Cardiac septum (tissue), 1 donor: ENCODE data around the gene NKD2. TPM values are rescaled to one million over a fixed set of nuclear protein-coding genes. Genes with fewer than 3 reads are reported as not detected.

Experiments used
- DNase-seq: peaks from one replicate; pipeline ENCODE4 v3.0.0-alpha.2; 2020; ENCODE audit warnings: low spot score
- intact Hi-C: fragments of 100-400 bp; cut with DNase I; formaldehyde crosslinking; loops from one replicate; pipeline ENCODE4 v1.14.0; 2022
- total RNA-seq: library from RNA; stranded (reverse); fragmentation: NEBNext Ultra II Directional; extraction: Animal tissue kit (Norgen Biotek cat#: 25700); gene quantifications from one replicate; pipeline ENCODE4 v1.2.1, GENCODE V29; 2021
- donor health status: DM: no; HTN: no; CAD: no.

Gene NKD2
- total RNA-seq, 1 donor from 2014 or later: 3.6 TPM

GRCh38 chr5:1009359-1010180 is 968 bp downstream of the NKD2 start:
- DNase-seq: peak; percentile 72
- intact Hi-C loops: loop anchor here (5.0 to 10.0 kb wide), 2 partner anchors 85 to 158 kb away; no protein-coding TSS in a partner anchor

GRCh38 chr5:1010181-1010510 is 1.5 kb downstream of the NKD2 start:
- intact Hi-C loops: loop anchor here (10.0 kb wide), 1 partner anchor 85 kb away; no protein-coding TSS in a partner anchor
- DNase-seq: peak; percentile 71

GRCh38 chr5:1010641-1011046 is 2.0 kb downstream of the NKD2 start:
- intact Hi-C loops: loop anchor here (10.0 kb wide), 1 partner anchor 86 kb away; no protein-coding TSS in a partner anchor
- peak; percentile 71 for DNase-seq

- DNase-seq: peak; percentile 66
- intact Hi-C loops: loop anchor here (10.0 kb wide), 1 partner anchor 86 kb away; no protein-coding TSS in a partner anchor
Observed at GRCh38 chr5:1011226-1011631, 2.6 kb downstream of the NKD2 start.

GRCh38 chr5:1011741-1012312 is 3.2 kb downstream of the NKD2 start:
- intact Hi-C loops: loop anchor here (10.0 kb wide), 1 partner anchor 87 kb away; no protein-coding TSS in a partner anchor
- peak; percentile 74 for DNase-seq

- intact Hi-C loops: loop anchor here (10.0 kb wide), 1 partner anchor 88 kb away; no protein-coding TSS in a partner anchor
- DNase-seq: no peak
Observed at GRCh38 chr5:1012313-1012841, 3.8 kb downstream of the NKD2 start.

- no peak for DNase-seq
- intact Hi-C loops: loop anchor here (10.0 kb wide), 1 partner anchor 88 kb away; no protein-coding TSS in a partner anchor
Observed at GRCh38 chr5:1012900-1013237, 4.3 kb downstream of the NKD2 start.

- intact Hi-C loops: loop anchor here (10.0 kb wide), 1 partner anchor 89 kb away; no protein-coding TSS in a partner anchor
- no peak for DNase-seq
Observed at GRCh38 chr5:1013238-1013947, 4.8 kb downstream of the NKD2 start.

- DNase-seq: no peak
- intact Hi-C loops: loop anchor here (10.0 kb wide), 1 partner anchor 89 kb away; no protein-coding TSS in a partner anchor
Observed at GRCh38 chr5:1013948-1014301, 5.3 kb downstream of the NKD2 start.

- DNase-seq: no peak
- intact Hi-C loops: loop anchor here (10.0 kb wide), 1 partner anchor 90 kb away; no protein-coding TSS in a partner anchor
Observed at GRCh38 chr5:1014346-1014745, 5.7 kb downstream of the NKD2 start.

GRCh38 chr5:1014781-1015221 is 6.2 kb downstream of the NKD2 start:
- intact Hi-C loops: loop anchor here (10.0 kb wide), 1 partner anchor 90 kb away; no protein-coding TSS in a partner anchor

GRCh38 chr5:1015507-1015906 is 6.9 kb downstream of the NKD2 start:
- intact Hi-C loops: loop anchor here (10.0 kb wide), 1 partner anchor 91 kb away; no protein-coding TSS in a partner anchor
- DNase-seq: no peak

More at GRCh38 chr5:1014781-1015221, 6.2 kb downstream of the NKD2 start:
- DNase-seq: no peak

GRCh38 chr5:1016036-1016435 is 7.4 kb downstream of the NKD2 start:
- DNase-seq: no peak
- intact Hi-C loops: loop anchor here (10.0 kb wide), 1 partner anchor 91 kb away; no protein-coding TSS in a partner anchor

GRCh38 chr5:1016476-1016875 is 7.9 kb downstream of the NKD2 start:
- no peak for DNase-seq
- intact Hi-C loops: loop anchor here (10.0 kb wide), 1 partner anchor 92 kb away; no protein-coding TSS in a partner anchor

- DNase-seq: no peak
- intact Hi-C loops: loop anchor here (10.0 kb wide), 1 partner anchor 92 kb away; no protein-coding TSS in a partner anchor
Observed at GRCh38 chr5:1017056-1017455, 8.5 kb downstream of the NKD2 start.

GRCh38 chr5:1017691-1018455 is 9.3 kb downstream of the NKD2 start:
- intact Hi-C loops: loop anchor here (10.0 kb wide), 1 partner anchor 93 kb away; no protein-coding TSS in a partner anchor
- DNase-seq: no peak

GRCh38 chr5:1018596-1018995 is 10.0 kb downstream of the NKD2 start:
- DNase-seq: no peak
- intact Hi-C loops: loop anchor here (10.0 kb wide), 1 partner anchor 94 kb away; no protein-coding TSS in a partner anchor
